GDM1 (cell line): ENCODE data around the gene CAMK1D.

Experiments
- DNase-seq: peaks from one replicate; lab custom pipeline; 2025; lab: John Stamatoyannopoulos, UW

CAMK1D gene

DNA sequence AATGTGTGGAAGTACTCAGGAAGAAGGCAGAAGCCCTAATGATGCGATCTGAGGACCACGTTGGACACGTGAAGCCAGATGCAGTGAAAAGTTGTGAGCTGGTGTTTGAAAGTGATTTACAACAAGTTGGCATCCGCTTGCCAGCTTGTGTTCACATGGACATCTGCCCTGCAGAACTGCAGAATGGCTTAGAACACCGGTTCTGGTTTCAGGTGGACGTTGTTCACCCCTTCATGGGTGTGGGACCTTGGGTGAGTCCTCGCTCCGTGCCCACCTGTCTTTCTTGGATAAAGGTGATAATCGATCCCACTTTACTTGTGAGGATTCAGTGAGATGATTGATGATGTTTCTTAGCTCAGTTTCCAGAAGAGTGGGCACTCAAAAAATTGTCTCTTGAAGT is 53.8 kb downstream of the CAMK1D start:
- no peak for DNase-seq

DNA sequence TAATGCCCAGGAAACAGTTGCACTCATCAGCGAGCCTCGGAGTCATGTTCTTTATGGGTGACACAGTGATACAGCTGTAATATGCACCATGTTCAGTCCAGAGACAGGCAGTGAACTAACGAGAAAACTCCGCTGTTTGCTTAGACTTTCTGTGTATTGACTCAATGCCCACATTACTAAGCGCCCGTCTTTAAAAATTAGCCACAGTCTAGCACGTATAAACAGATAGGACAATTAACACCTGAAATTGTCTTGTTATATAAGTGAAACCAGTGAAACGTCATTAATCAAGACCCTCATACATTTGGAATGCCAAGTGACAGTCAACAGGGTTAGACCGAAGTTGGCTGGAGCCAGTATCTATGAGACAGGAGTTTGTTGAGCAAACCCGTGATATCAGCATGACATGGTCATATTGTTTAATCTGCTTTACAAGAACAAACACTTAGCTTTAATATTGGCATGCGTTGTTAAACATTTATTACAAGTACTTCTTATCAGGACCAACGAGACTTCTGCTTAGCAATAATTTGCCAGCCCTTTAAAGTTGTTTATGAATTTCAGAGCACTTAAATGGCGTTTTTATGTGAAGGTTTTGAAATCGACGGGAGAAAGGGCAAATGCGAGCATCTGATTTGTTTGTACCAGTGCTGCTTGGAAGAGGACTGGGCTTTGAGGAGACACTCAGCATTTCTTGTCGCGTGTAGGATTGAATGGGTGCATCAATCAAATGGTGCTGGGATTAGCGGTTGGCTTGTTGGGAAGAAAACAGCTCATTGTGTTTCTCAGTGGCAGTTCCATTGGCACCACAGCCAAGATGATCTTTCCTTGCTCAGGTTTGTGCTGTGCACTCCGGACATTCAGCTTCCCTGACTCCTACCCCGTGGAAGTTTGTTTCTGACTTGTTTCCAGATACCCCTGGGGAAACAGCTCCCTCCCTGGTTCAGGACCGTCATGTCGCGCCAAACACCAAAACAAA is 56.3 kb downstream of the CAMK1D start:
- no peak for DNase-seq

DNA sequence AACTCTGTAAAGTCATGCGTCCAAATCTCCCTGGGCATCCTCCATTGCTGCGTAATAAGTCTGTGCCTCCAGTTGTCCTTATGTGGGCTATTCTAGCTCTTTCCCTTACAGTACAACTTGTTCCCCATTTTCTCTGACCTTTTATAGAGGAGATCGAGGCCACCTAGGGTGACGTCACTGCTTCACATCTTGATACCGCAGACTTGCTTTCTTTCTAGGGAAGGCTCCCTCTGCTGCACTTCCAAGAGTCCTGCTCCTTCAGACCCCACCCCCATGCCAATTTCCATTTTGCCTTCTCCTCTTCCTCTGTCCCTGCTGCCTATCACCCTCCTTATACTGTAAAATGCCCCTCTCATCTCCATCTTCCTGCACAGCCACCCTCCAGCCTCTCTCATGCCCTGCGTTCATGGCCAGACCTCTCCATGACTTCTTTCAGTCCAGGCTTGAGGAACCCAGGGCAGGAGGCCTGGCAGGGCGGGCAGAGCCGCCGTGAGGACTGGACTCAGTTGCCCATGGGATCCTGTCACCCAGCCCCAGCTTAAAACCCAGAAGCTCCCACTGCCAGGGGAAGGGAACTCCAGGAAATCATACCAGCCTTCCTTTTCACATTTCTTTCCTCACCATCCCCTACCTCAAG is 57.5 kb downstream of the CAMK1D start:
- DNase-seq = no peak

DNA sequence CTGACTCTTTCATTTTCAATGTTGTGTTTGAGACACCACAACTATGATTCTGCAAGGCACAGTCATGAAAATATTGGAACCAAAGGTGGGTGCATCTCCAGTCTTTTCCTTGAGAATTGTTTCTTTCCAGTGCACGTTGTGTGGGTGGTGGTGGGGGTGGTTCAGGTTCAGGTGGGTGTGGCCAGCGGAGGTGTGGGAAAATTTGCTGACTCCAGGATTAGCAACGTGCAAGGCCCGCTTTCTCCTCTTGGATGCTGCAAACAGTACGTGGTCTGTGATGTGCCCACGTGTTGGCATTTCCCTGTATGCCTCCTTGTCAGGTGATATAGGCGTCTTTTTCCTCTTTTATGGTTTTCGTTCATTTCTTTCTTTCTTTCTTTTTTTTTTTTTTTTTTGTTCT is 59.1 kb downstream of the CAMK1D start:
- no peak for DNase-seq

DNA sequence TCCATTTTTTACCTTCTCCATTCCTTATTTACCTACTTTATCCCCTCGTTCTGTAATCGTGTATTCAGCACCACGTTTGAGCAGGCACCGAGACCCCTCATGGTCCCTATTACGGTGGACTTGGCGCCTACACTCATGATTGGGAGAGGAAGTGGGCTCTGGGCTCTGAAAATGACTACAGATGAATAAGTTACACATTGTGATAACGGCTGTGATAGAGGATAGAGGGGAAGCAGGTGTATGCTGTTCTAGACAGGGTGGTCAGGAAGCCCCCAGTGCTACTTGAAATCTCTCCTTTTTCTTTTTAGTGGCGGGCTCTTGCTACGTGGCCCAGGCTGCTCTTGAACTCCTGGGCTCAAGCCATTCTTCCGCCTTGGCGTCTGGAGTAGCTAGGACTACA is 59.8 kb downstream of the CAMK1D start:
- no peak for DNase-seq

DNA sequence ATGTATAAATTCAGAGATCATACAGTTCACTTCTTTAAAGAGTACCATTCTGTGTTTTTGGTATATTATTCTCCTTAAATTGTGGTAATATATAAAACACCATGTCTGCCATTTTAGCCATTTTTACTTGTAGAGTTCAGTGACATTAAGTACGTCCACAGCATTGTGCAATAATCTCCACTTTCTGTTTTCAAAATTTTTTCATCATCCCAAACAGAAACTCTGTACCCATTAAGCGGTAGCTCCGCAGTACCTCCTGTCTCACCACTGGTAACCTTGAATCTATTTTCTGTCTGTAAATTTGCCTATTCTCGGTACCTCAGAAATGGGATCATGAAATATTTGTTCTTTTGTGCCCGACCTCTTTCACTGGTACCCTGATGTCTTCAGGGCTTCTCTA is 60.3 kb downstream of the CAMK1D start:
- no peak for DNase-seq

DNA sequence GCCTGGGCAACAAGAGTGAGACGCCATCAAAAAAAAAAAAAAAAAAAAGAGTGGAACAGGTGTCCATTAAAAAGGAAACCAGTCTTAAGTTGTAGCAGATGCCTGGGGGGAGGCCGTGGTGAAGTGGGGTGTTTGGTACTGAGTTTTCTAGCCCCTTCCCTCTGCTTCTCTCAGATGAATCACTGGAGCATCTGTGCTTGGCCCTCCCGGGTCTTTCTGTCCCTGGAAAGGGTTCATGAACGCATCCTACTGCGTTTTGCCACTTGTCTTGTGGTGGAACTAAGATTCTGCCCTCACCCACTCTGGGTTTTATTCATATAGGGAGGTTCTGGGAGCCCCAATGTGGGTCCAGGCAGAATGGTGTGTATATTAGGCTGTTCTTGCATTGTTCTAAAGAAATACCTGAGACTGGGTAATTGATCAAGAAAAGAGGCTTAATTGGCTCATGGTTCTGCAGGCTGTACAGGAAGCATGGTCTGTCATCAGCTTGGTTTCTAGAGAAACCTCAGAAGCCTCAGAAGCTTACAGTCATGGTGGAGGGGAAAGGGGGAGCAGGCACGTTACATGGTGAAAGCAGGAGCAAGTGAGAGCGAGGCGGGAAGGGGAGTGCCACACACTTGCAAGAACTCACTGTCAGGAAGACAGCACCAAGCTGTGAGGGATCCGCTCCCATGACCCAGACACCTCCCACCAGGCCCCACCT is 63.5 kb downstream of the CAMK1D start:
- no peak for DNase-seq

DNA sequence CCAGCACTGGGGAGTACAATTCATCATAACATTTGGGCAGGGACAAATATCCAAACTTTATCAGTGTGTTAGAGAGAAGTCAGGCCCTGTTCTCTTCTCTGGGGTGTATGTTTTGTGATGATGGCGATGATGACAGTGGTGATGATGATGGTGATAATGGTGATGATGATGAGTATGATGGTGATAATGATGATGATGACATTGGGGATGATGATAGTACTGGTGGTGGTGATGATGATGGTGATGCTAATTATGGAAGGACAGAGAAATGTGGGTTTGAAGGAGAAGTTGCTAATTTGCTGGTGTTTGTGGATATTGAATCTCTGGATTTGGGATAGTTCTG is 64.0 kb downstream of the CAMK1D start:
- DNase-seq = no peak

DNA sequence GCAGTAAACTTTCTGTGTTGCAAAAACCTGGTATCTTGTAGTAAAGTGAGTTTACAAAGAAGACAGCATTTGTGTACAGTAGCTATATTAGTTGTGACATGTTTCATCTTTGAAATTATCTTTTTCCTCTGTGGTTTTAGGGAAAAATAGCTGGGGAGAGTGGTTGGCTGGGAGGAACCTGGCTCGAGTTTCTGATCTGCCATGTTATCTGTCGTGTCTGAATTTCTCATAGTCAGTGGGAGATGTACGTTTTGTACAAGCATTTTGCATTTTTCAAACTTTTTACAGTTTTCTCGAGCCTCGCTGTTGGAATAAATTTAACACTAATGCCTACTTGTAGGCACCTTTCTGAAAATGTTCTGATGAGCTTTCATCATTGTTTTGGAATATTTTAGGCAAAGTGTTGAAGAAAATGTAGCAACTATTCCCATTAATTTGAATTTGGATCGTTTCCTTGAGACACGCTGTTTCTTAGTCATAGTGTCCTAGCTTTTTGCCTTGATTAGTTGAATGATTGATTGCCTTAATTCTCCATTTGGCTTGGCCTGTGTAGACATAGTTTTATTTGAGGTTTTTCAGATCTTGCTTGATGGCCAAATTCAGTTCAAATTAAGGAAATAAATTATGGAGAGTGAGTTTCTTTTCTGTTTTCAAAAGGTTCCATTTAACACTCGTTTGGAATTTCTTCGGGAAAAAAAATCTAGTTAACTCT is 65.1 kb downstream of the CAMK1D start:
- DNase-seq = no peak

DNA sequence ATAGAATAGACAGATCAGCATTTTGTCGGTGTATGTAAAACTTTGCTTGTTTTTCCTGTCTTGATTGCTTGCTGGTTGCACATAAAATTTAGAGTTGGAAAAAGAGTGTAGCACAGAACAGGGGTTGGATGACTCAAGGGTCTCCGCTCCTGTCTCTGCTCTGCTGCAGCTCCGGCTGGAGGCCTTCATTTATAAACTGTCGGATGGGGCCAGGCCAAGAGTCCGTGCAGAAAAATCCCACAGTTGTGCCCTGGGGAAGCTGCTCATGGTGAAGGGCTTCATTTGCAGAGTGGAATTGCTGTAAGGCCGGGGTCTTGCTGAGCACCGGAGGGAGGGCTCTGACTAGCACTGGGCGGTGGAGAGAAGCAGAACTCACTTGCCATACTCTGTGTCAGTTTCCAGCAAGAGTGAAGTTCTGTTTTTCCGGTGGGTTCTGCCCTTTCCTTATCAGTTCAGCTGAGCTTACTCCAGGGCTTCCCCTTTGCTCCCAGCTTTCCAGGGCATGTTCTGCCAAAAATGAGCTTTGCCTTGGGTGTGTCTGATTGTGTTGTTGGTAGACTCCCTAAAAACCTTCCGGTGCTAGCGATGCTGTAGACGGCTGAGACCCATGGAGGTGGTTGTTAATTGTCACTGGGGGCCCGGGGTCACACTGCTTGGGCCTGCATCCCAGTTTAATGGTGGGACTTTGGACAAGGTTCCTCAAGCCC is 67.2 kb downstream of the CAMK1D start:
- DNase-seq = no peak

DNA sequence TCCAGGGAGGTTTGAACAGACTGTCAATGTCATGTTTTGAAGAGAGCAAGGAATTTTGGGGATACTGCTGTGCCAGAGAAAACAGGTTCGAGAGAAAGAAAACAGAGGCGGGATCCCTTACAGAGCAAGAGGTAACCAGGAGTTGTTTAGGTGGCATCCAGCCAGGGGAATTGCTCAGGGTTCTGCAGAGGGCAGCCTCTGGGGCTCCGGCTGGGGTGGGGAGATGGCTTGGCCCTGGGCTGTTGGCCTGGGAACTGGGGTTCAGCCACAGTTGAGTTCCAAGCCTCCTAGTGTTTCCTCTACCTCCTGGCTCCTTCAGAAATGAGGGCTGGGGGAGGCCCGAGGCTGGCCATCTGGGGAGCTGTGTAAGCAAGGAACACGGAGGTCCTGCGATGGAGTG is 68.0 kb downstream of the CAMK1D start:
- no peak for DNase-seq

DNA sequence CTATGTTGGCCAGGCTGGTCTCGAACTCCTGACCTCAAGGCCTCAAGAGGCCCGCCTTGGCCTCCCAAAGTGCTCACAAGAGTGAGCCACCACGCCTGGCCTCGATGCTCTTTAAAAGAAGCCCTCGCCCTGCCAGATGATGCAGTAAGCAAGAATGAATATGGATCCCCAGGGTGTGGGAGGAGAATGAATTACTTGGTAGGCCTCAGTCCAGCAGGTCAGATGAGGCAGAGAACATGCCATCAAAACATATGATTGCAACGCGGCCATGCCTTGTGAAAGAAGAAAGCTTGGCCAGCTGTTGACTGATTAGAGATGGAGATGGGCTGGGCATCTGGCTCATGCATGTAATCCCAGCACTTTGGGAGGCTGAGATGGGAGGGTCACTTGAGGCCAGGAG is 68.7 kb downstream of the CAMK1D start:
- no peak for DNase-seq

DNA sequence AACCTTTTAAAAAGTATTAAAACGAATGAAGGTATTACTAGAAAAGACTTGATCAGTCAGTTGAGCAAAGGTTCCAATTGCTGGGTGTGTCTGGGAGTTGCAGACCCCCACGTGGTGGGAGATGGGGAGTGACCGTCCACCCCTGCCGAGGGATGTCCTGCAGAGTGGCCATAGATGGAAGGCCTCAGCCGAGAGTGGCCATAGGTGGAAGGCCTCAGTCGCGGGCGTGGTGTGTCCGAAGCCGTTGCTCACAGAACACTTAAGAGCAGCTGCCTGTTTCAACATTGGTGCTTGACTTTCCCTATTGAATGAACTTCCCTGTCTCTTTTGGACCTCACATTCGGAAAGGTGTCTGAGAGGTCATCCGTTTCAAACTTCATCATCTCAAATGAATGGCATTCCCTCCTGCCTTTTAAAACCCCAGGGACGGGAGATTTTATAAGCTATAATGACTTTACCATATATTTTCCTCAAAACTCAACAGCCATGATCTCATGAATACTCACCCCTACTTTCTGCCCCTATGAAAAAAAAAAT is 69.4 kb downstream of the CAMK1D start:
- no peak for DNase-seq

DNA sequence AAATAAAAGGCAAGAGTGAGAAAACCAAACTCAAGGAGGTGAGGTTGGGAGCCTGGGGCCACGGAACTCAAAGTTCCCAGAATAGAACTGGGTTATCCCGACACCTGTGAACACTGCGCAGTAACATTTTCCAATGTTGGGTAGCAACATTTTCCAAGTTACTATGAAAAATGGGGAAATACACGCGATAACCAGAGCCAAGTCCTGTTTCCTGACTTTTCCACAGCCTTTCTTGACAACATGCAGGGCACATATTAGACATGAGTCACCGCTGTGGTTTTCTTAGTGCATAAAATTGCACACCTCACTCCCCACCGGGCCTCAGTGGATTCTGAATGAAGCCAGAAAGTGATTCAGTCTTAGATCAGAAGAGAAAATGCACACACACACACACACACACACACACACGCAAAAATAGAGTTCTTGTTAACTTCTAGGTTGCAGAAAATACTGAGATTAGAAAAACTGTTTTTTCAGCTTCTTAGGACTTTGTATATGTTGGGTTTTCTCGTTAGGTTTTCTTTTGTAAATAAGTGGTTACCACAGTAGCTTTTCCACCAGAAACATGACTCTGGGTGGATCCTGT is 70.0 kb downstream of the CAMK1D start:
- peak; percentile 35 for DNase-seq

DNA sequence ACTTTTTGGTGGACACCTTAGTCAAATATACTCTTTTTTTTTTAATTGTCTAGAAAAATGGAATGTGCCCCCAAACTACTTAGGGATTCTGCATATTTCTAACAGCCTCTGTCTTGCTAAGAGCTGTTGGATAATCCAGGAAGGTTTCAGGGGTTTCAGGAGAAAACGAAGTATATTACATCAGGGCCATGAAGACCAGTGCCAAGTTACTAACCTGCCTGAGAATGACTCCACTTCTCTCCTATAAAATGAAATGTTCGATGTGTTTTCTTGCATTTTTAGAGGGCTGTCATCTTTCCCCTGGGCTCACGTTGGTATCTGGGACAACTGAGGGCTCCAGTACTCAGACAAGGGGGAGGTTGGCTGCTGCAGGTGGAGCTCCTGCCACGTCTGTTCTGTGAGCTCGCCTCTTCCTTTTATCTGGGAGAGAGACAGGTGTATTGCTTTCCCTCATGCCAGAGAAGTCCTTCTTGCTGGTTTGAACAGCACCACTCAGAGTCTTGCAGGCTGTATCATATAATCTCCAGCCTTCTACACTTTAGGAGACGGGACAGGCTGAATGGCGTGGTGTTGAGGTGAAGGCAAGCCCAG is 71.3 kb downstream of the CAMK1D start:
- DNase-seq = no peak

DNA sequence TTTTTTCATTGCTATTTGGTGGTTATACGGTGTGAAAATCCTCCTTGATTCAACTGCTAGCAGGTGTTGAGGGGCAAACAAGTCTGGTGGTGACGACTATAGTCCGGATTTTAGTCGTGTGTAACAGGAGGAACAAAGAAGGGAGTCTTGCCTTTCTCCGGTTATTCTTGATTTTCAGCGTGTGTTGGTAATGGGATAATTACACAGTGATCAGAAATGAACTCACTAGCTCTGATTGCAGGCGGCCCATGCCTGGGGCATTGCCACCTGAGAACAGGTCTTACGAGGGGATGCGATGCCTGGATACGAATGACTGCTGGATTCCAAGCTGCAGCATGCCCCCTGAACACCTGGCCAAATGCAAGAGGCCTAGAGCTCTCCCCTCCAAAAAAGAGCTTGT is 72.8 kb downstream of the CAMK1D start:
- no peak for DNase-seq

DNA sequence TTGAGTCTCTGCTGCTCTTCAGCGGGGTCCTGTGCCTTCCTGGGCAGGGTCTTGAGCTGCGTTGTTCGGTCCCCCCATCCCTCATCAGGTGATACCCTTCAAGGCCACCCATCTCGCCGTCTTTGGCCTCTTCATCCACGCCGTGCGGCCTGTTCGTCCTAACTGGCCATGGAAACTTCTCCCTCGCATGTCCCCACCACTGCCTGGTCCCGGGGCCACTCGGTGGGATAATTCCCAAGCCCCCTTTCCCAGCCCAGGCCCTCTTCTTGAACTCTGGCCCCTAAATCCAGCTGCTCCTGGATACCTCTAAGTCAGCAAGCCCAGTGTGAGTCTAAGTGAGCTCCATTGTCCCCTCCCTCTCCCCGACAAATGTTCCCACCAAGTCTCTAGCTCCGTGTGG is 74.5 kb downstream of the CAMK1D start:
- DNase-seq = no peak

DNA sequence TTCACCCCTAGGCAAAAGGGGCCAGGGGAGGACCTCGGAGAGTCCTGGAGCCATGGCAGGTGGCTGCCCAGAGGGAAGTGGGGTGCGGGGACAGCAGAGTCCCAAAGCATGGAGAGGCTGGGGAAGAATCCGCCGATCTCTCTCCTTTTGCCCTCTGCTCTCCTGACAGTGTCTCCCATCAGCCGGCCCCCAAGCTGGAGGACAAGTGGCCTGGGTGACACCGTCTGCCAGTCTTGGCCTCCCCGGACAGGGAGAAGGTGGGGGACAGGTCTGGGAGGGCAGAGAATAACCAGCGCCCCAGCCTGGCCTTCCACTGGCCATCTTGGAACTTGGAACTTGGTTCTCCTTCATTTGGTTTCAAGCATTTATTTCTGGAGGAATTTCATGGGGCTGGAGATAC is 77.9 kb downstream of the CAMK1D start:
- DNase-seq = no peak

DNA sequence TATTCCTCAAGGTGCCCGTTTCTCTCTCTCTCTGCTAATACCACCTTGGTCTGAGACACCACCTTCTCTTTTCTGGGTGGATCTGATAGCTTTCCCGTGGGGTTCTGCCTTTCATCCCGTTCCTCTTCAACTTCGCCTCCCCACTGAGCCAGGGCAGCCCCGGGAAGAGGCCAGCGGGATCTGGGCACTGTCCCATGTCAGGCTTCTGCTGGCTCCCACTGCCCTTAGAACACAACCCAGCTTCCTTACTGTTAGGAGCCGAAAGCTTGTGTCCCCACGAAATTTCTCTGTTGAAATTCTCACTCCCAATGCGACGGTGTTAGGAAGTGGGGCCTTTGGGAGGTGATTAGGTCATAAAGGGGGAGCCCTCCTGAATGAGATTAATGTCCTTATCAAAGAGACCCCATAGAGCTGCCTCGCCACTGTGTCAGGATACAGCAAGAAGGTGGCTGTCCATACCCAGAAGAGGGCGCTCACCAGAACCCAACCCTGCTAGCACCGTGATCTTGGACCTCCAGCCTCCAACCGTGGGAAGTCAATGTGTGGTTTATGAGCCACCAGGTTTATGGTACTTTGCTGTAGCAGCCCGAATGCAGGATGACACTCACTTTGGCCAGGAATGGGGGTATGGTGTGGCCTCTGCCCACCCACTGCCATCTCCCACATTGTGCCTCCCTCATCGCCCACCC is 79.2 kb downstream of the CAMK1D start:
- no peak for DNase-seq

DNA sequence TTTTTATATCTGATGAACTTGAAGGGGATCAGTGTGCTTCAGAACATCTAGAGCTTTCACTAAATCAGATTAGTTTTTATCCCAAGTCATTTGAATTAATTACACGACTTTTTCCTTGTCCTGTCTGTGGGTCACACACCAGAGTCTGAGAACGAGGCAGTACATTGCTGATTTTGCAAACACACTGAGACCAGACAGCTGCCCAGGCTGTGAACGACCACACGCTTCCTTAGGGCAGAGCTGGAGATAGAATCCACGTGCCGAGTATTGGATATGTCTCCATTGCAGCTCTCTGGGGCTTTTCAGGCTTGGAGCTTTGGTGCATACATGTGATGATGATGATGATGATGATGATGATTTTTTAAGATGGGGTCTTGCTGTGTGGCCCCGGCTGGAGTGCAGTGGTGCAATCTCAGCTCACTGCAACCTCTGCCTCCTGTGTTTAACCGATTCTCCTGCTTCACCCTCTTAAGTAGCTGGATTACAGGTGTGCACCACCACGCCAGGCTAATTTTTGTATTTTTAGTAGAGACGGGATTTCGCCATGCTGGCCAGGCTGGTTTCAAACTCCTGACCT is 81.1 kb downstream of the CAMK1D start:
- DNase-seq = no peak
